BE2C (cell line): Measurements from ENCODE around the gene GET4.

Source experiments
- DNase-seq: peaks from one replicate; pipeline ENCODE4 v3.0.0-alpha.2; 2020
- H3K27me3 ChIP-seq: fragments of 250-450 bp; sonication (Bioruptor Pico); 2 replicates; pipeline ENCODE4 v1.5.1; 2020; ENCODE audit warnings: mild to moderate bottlenecking
- H3K36me3 ChIP-seq: fragments of 250-450 bp; sonication (Bioruptor Pico); 2 replicates; pipeline ENCODE4 v1.5.1; 2020; ENCODE audit warnings: mild to moderate bottlenecking
- H3K4me1 ChIP-seq: fragments of 250-450 bp; sonication (Bioruptor Pico); 2 replicates; pipeline ENCODE4 v1.5.1; 2020
- H3K4me3 ChIP-seq: 2 replicates; pipeline ENCODE4 v1.5.1; 2011; ENCODE audit warnings: low read depth, low read length
- H3K9me3 ChIP-seq: fragments of 250-450 bp; sonication (Bioruptor Pico); 2 replicates; pipeline ENCODE4 v1.5.1; 2020
- CTCF ChIP-seq: IDR thresholded peaks from 2 replicates; pipeline ENCODE4 v1.5.1; 2012; ENCODE audit warnings: mild to moderate bottlenecking, low read depth, low read length

GET4 gene

GRCh38 chr7:935874-936385, 59.6 kb downstream of the GET4 start:
- Histone ChIP-seq H3K36me3 (no peaks in the 10 kb centered on the region), H3K9me3 (no peaks in the 10 kb centered on the region; the same call in 1 of the 2 replicates), H3K4me3 (no peak overlapping the region), H3K4me1 (no peaks in the 10 kb centered on the region), H3K27me3 (no peaks in the 10 kb centered on the region)
- DNase-seq, result peak; percentile 4
- no peak for TF ChIP-seq CTCF

- no peak overlapping the region for H3K4me3 ChIP-seq
- TF ChIP-seq CTCF, result no peak
- H3K4me1 ChIP-seq, result no peaks in the 10 kb centered on the region
- H3K36me3 ChIP-seq, result no peaks in the 10 kb centered on the region
- no peaks in the 10 kb centered on the region for H3K27me3 ChIP-seq
- no peak for DNase-seq
- no peaks in the 10 kb centered on the region; the same call in 1 of the 2 replicates for H3K9me3 ChIP-seq
Observed at GRCh38 chr7:936386-937054, 60.2 kb downstream of the GET4 start.

- Histone ChIP-seq H3K36me3 (no peaks in the 10 kb centered on the region), H3K9me3 (no peaks in the 10 kb centered on the region; the same call in 1 of the 2 replicates), H3K27me3 (no peaks in the 10 kb centered on the region), H3K4me1 (no peaks in the 10 kb centered on the region), H3K4me3 (no peak overlapping the region)
- no peak for TF ChIP-seq CTCF
- peak; percentile 4 for DNase-seq
Observed at GRCh38 chr7:937856-938484, 61.6 kb downstream of the GET4 start.

GRCh38 chr7:938546-939185, 62.3 kb downstream of the GET4 start:
- no peak for TF ChIP-seq CTCF

GRCh38 chr7:939843-940242, 63.5 kb downstream of the GET4 start:
- Histone ChIP-seq H3K4me1 (no peaks in the 10 kb centered on the region), H3K4me3 (no peak overlapping the region), H3K27me3 (no peaks in the 10 kb centered on the region), H3K9me3 (no peaks in the 10 kb centered on the region; the same call in 1 of the 2 replicates), H3K36me3 (no peaks in the 10 kb centered on the region)
- DNase-seq, result peak; percentile 0
- no peak for TF ChIP-seq CTCF

More at GRCh38 chr7:938546-939185, 62.3 kb downstream of the GET4 start:
- DNase-seq, result peak; percentile 6
- H3K36me3 ChIP-seq, result no peaks in the 10 kb centered on the region
- no peaks in the 10 kb centered on the region; the same call in 1 of the 2 replicates for H3K9me3 ChIP-seq
- no peaks in the 10 kb centered on the region for H3K27me3 ChIP-seq
- H3K4me1 ChIP-seq, result no peaks in the 10 kb centered on the region
- H3K4me3 ChIP-seq, result no peak overlapping the region
